Activated CD8-positive, alpha-beta memory T cell treated with anti-CD3 and anti-CD28 coated beads, Interleukin-2, amount 10 ng/mL, durations not matched to agents 7 days and 5 days (primary cell): Measurements from ENCODE around the gene E2F4. TPM values are rescaled to one million over a fixed set of nuclear protein-coding genes. Genes with fewer than 3 reads are reported as not detected.

ENCODE experiments used
- microRNA-seq: library from miRNA; unstranded; fragments of <30 nt; microRNA quantifications from one replicate; pipeline ENCODE4 v1.2.0, GENCODE V29; 2022
- total RNA-seq, 2 experiments: library from RNA; stranded (reverse); gene quantifications; one replicate each; pipeline ENCODE4 v1.2.3, GENCODE V29; 2021

E2F4 gene
- total RNA-seq, 2 experiments from 2014 or later, result 147 to 148 TPM

Small RNA genes lying within 50 kb of the gene (microRNA-seq; reads per million reads assigned to microRNA genes)
- gene MIR328, result 26.4 reads per million, percentile 47 among the genes with 10 or more reads in this experiment

Other genes starting within 250 kb of the E2F4 start
- 1 to 10 TPM; 2.3 to 4.5 TPM for gene CES3, start 230.9 kb upstream of the E2F4 start, total RNA-seq
- gene CES4A, start 203.6 kb upstream of the E2F4 start, total RNA-seq, result 10 to 100 TPM in 1 of 2 experiments, 1 to 10 TPM in 1; 8.1 to 11.7 TPM
- 100 to 1,000 TPM; 180 to 196 TPM for gene CBFB, start 163.0 kb upstream of the E2F4 start, total RNA-seq
- gene PHAF1, start 82.2 kb upstream of the E2F4 start, total RNA-seq, result 10 to 100 TPM; 14.2 to 15.2 TPM
- gene B3GNT9, start 41.2 kb upstream of the E2F4 start, total RNA-seq, result 1 to 10 TPM; 5.6 to 7.9 TPM
- 10 to 100 TPM; 36.4 to 52.6 TPM for gene TRADD, start 32.2 kb upstream of the E2F4 start, total RNA-seq
- gene FBXL8, start 32.2 kb upstream of the E2F4 start, total RNA-seq, result 10 to 100 TPM; 15.7 to 24.5 TPM
- gene HSF4, start 27.4 kb upstream of the E2F4 start, total RNA-seq, result 10 to 100 TPM; 15.0 to 43.7 TPM
- 10 to 100 TPM in 1 of 2 experiments, 1 to 10 TPM in 1; 3.3 to 10.3 TPM for gene NOL3, start 21.6 kb upstream of the E2F4 start, total RNA-seq
- gene MATCAP1, start 8.2 kb upstream of the E2F4 start, total RNA-seq, result 10 to 100 TPM; 38.6 to 56.0 TPM
- not detected for gene EXOC3L1, start 2.0 kb upstream of the E2F4 start, total RNA-seq
- 1 to 10 TPM; 6.2 to 9.8 TPM for gene ELMO3, start 7.0 kb downstream of the E2F4 start, total RNA-seq
- gene TMEM208, start 35.0 kb downstream of the E2F4 start, total RNA-seq, result 10 to 100 TPM; 32.3 to 39.7 TPM
- 100 to 1,000 TPM; 101 to 111 TPM for gene FHOD1, start 55.3 kb downstream of the E2F4 start, total RNA-seq
- gene SLC9A5, start 56.8 kb downstream of the E2F4 start, total RNA-seq, result 1 to 10 TPM; 5.4 to 6.2 TPM
- 10 to 100 TPM in 1 of 2 experiments, 1 to 10 TPM in 1; 7.7 to 12.8 TPM for gene PLEKHG4, start 87.4 kb downstream of the E2F4 start, total RNA-seq
- gene KCTD19, start 134.6 kb downstream of the E2F4 start, total RNA-seq, result 1 to 10 TPM; 1.1 to 3.3 TPM
- gene LRRC36, start 134.7 kb downstream of the E2F4 start, total RNA-seq, result 1 to 10 TPM in 1 of 2 experiments, under 1 TPM in 1; 0.45 to 1.0 TPM
- not detected for gene TPPP3, start 201.3 kb downstream of the E2F4 start, total RNA-seq
- gene ZDHHC1, start 224.3 kb downstream of the E2F4 start, total RNA-seq, result under 1 TPM; 0.41 to 0.49 TPM
- under 1 TPM in 1 of 2 experiments, not detected in 1; 0.14 TPM for gene HSD11B2, start 239.0 kb downstream of the E2F4 start, total RNA-seq